GM08714 (cell line): ENCODE measurements around the gene LMCD1.

Source experiments
- H3K4me3 ChIP-seq: fragments of 200-500 bp; sonication (Bioruptor generic); 2 replicates; pipeline ENCODE4 v1.5.1; 2014; ENCODE audit warnings: mild to moderate bottlenecking, low read length, inconsistent platforms
- ZNF274 ChIP-seq: IDR thresholded peaks from 2 replicates; pipeline ENCODE4 v1.6.1; 2012; ENCODE audit warnings: mild to moderate bottlenecking, low read depth, low read length

LMCD1 gene

DNA sequence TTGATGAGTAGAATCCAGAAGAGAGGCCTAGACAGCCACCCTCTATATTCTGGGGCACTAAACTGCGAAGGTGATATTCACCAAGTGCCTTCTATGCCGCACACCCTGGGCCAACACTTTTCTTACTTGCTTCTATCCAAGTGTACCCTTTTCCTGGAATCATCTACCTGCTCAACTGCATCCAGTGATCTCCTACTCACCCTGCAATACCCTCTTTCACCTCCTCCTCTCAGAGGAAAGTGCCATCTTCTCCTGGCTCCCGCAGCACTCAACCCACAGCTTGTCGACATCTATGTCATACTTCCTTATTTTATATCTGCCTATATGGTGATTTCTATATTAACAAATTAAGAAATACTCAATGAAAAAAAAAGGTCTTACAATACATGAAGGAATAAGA is 28.6 kb upstream of the LMCD1 start:
- H3K4me3 ChIP-seq: no peak overlapping the region
- no peak for TF ChIP-seq ZNF274

DNA sequence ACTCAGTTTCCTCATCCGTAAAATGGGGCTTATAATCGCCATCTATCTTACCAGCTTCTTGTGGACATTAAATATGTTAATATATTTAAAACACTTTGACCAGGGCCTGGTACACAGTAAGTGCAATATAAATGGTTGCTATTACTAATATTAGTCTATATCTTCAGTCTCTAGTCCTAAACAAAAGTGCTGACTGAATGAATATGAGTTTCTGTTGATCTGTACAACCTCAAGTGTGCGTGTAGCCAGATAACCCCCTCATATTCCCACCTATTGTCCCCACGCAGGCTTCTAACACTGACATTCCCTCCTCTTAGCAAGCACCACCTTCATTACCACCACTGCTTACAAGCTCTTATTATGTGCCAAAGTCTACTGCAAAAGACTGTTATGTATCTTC is 27.6 kb upstream of the LMCD1 start:
- no peak overlapping the region for H3K4me3 ChIP-seq
- TF ChIP-seq ZNF274: no peak

- H3K4me3 ChIP-seq: no peak overlapping the region
- no peak for TF ChIP-seq ZNF274
These were observed 26.6 kb upstream of the LMCD1 start for GRCh38 chr3:8474991-8475390.

- no peak for TF ChIP-seq ZNF274
- H3K4me3 ChIP-seq: no peak overlapping the region
These were observed 20.9 kb upstream of the LMCD1 start for GRCh38 chr3:8480699-8481098.

GRCh38 chr3:8481380-8481779 is 20.2 kb upstream of the LMCD1 start:
- no peak overlapping the region for H3K4me3 ChIP-seq
- TF ChIP-seq ZNF274: no peak

DNA sequence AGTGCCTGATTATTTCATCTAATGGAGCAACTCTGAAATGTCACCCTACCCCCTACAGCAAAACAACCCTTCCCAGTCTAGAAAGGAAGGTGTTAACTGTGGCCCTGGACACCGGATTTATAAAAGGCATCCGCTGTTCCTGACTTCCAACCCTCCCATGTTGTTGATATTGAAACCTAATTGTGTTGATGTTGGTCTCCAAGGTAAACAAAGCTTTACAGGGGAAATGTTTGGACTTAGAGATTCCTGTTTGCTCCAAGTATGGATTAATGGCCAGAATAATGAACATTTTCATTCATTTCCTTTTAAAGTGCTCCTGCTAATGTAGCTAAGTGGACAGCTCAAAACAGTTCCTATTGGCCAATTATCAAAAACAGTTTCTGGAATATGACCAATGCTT is 19.4 kb upstream of the LMCD1 start:
- H3K4me3 ChIP-seq: no peak overlapping the region
- no peak for TF ChIP-seq ZNF274

GRCh38 chr3:8482960-8483665 is 18.5 kb upstream of the LMCD1 start:
- no peak overlapping the region for H3K4me3 ChIP-seq
- no peak for TF ChIP-seq ZNF274

GRCh38 chr3:8484409-8485140 is 17.0 kb upstream of the LMCD1 start:
- TF ChIP-seq ZNF274: no peak

DNA sequence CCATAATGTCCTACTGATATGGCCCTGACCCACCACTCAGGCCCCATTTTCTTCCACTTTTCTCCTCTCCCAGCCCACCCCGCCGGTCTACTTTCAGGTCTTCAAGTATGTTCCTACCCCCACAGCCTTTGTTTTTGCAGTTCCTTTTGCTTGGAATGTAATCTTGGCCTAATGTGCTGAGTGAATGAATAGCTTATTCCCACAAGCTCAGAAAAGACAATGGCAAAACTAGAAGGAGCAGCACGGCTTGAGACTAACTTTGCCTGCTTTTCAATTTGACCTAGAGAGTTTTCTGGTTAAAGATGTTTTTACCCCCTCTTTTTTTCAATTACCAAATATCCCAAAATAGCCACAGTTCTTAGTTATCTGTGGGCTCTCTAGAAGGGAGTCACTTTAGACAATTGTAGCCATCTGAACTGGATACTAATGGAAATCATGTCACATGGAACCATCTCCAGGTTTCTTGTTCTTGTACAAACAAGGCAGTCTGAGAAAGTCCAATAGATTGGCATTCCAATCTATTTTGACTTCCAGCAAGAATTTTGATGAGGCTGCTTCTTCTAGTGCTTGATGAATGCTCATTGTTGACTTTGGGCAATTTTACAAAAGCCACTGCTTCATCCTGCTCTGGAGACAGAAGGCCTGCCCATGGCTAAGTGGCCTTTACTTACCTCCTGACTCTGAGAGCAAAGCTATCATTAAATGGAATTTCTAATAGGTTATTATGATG is 16.3 kb upstream of the LMCD1 start:
- H3K4me3 ChIP-seq: no peak overlapping the region
- TF ChIP-seq ZNF274: no peak

More at GRCh38 chr3:8484409-8485140, 17.0 kb upstream of the LMCD1 start:
- no peak overlapping the region for H3K4me3 ChIP-seq

DNA sequence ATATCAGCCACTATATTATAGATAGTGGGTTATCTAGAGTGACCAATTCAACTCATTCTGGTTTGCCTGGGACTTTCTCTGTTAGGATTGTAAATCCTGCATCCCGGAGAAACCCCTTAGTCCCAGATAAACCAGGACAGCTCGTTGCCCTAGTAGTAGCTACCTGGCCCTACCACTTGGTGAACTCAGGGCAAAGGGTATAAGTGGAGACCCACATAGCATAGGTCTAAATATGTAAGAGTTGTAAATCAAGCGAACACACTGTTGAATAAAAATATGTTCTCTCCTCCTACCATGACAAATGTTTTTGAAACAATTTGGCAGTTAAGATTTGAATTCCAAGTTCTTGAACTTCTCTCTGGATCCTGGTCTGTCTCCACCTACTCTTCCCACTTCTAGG is 15.7 kb upstream of the LMCD1 start:
- no peak overlapping the region for H3K4me3 ChIP-seq

GRCh38 chr3:8486434-8486833 is 15.2 kb upstream of the LMCD1 start:
- no peak overlapping the region for H3K4me3 ChIP-seq
- TF ChIP-seq ZNF274: no peak

More for the DNA sequence above, 15.7 kb upstream of the LMCD1 start:
- no peak for TF ChIP-seq ZNF274

DNA sequence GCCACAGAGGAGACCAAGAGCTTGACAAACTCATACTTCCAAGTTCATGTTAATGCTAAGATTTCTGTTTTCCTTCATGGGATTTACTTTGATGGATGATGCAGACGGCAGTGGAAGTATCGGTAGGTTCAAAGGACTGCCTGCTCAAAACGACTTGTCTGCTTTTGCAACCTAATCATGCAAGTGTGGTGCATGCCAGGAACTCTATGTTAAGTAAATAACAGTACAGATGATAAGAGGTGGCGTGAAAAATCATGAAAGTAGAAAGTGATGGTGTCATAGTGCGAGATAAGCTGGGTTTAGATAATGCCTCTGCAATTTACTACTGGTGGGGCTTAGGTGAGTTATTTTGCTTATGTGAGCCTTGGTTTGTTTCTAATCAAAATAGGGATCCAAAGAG is 14.7 kb upstream of the LMCD1 start:
- H3K4me3 ChIP-seq: no peak overlapping the region
- TF ChIP-seq ZNF274: no peak

DNA sequence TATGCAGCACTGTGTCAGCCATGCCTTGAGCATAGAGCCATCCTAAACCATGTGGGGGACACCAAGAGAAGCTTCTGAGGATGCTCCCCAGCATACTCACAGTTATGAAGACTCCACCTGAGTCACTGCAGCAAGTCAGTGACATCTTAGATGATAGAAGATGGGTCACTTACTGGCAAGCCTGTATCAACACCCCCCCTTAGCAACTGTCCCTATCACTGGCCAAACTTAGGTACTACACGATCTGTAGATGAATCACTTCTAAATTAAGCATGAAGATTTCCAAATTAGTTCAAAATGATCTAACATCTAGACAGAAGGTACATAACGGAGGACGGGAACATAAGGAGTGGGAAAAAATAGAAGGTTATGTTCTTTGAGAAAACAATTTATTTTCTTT is 13.2 kb upstream of the LMCD1 start:
- TF ChIP-seq ZNF274: no peak
- no peak overlapping the region for H3K4me3 ChIP-seq

DNA sequence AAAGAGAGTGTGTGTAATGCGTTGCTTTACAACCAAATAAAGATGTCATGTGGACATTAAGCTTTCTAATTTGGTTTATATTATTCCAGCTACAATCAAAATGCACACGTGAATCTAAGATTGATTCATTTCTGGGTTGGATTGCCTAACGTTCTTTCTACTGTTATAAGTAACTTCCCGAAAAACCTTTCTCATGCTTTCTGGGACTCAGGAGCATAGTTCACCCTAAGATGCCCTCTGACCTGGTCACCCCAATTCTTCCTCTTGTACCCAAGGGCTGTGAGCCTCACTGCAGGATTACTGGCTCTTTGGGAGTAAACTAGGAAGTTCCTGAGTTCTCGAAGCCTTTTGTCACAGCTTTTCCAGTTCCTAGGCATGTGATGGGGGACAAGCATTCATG is 12.7 kb upstream of the LMCD1 start:
- no peak for TF ChIP-seq ZNF274

More for the DNA sequence above, 12.7 kb upstream of the LMCD1 start:
- H3K4me3 ChIP-seq: no peak overlapping the region
